Measurements from ENCODE around the gene NSG2. TPM values are rescaled to one million over a fixed set of nuclear protein-coding genes. Genes with fewer than 3 reads are reported as not detected.

NSG2 gene
- total RNA-seq, 1 experiment from 2014 or later, result not detected

GRCh38 chr5:174154559-174154958 lies 109.1 kb downstream of the NSG2 start:
- no peak for TF ChIP-seq CTCF (IDR thresholded peaks at IDR 0.05; ENCODE audit: unreplicated experiment)

GRCh38 chr5:174155281-174155680 lies 109.8 kb downstream of the NSG2 start:
- no peaks in the 10 kb centered on the region for H3K36me3 Mint-ChIP-seq (ENCODE audit: insufficient read depth, unreplicated experiment)
- TF ChIP-seq CTCF (IDR thresholded peaks at IDR 0.05; ENCODE audit: unreplicated experiment), result no peak
- no TSS peak for BruUV-seq (replicated peaks)
- H3K27ac Mint-ChIP-seq (ENCODE audit: low read depth, unreplicated experiment), result no peak overlapping the region
- intact Hi-C loops (cut with micrococcal nuclease), result no loop called here
- no peaks in the 10 kb centered on the region for H3K27me3 Mint-ChIP-seq (ENCODE audit: insufficient read depth, unreplicated experiment)
- ChIA-PET CTCF (interaction anchor here (0.6 to 1.7 kb wide), 5 partner anchors 10 to 704 kb away, joined by 3 to 4 read pairs (median 4); no protein-coding TSS in a partner anchor), POLR2A (interaction anchor here (0.6 kb wide), 1 partner anchor 16 kb away, joined by 4 read pairs; no protein-coding TSS in a partner anchor)
- no peak for DNase-seq (ENCODE audit: unreplicated experiment)
- no peak overlapping the region for H3K4me3 Mint-ChIP-seq (ENCODE audit: unreplicated experiment)
- H3K9me3 Mint-ChIP-seq (ENCODE audit: unreplicated experiment), result peaks cover 30% of the 10 kb centered on the region
- H3K4me1 Mint-ChIP-seq (ENCODE audit: insufficient read depth, unreplicated experiment), result peaks cover 22% of the 10 kb centered on the region

More at GRCh38 chr5:174154559-174154958, 109.1 kb downstream of the NSG2 start:
- no peak overlapping the region for H3K4me3 Mint-ChIP-seq (ENCODE audit: unreplicated experiment)
- H3K4me1 Mint-ChIP-seq (ENCODE audit: insufficient read depth, unreplicated experiment), result peaks cover 14% of the 10 kb centered on the region
- POLR2A ChIA-PET, result no interaction called here
- intact Hi-C loops (cut with micrococcal nuclease), result no loop called here
- no TSS peak for BruUV-seq (replicated peaks)
- H3K9me3 Mint-ChIP-seq (ENCODE audit: unreplicated experiment), result peaks cover 30% of the 10 kb centered on the region
- H3K27me3 Mint-ChIP-seq (ENCODE audit: insufficient read depth, unreplicated experiment), result no peaks in the 10 kb centered on the region
- H3K36me3 Mint-ChIP-seq (ENCODE audit: insufficient read depth, unreplicated experiment), result no peaks in the 10 kb centered on the region
- CTCF ChIA-PET, result interaction anchor here (0.6 to 1.7 kb wide), 4 partner anchors 9 to 1546 kb away, joined by 3 to 4 read pairs (median 4); no protein-coding TSS in a partner anchor
- DNase-seq (ENCODE audit: unreplicated experiment), result no peak
- H3K27ac Mint-ChIP-seq (ENCODE audit: low read depth, unreplicated experiment), result no peak overlapping the region

- DNase-seq (ENCODE audit: unreplicated experiment), result peak; percentile 18
- BruUV-seq (replicated peaks), result no TSS peak
- H3K4me3 Mint-ChIP-seq (ENCODE audit: unreplicated experiment), result no peak overlapping the region
- peaks cover 30% of the 10 kb centered on the region for H3K9me3 Mint-ChIP-seq (ENCODE audit: unreplicated experiment)
- no peak for TF ChIP-seq CTCF (IDR thresholded peaks at IDR 0.05; ENCODE audit: unreplicated experiment)
- H3K27me3 Mint-ChIP-seq (ENCODE audit: insufficient read depth, unreplicated experiment), result no peaks in the 10 kb centered on the region
- no peaks in the 10 kb centered on the region for H3K36me3 Mint-ChIP-seq (ENCODE audit: insufficient read depth, unreplicated experiment)
- no peak overlapping the region for H3K27ac Mint-ChIP-seq (ENCODE audit: low read depth, unreplicated experiment)
- intact Hi-C loops (cut with micrococcal nuclease), result no loop called here
- H3K4me1 Mint-ChIP-seq (ENCODE audit: insufficient read depth, unreplicated experiment), result peaks cover 25% of the 10 kb centered on the region
- ChIA-PET CTCF (interaction anchor here (0.8 to 1.7 kb wide), 3 partner anchors 11 to 705 kb away, joined by 3 to 4 read pairs (median 4); no protein-coding TSS in a partner anchor), POLR2A (no interaction called here)
Measured at GRCh38 chr5:174155706-174156105, 110.2 kb downstream of the NSG2 start.

- CTCF ChIA-PET, result interaction anchor here (0.5 to 0.9 kb wide), 5 partner anchors 41 to 1024 kb away, joined by 3 to 4 read pairs (median 3); no protein-coding TSS in a partner anchor
- intact Hi-C loops (cut with micrococcal nuclease), result no loop called here
- DNase-seq (ENCODE audit: unreplicated experiment), result no peak
- no peaks in the 10 kb centered on the region for H3K36me3 Mint-ChIP-seq (ENCODE audit: insufficient read depth, unreplicated experiment)
- no peak for TF ChIP-seq CTCF (IDR thresholded peaks at IDR 0.05; ENCODE audit: unreplicated experiment)
- no peak overlapping the region for H3K27ac Mint-ChIP-seq (ENCODE audit: low read depth, unreplicated experiment)
- H3K4me3 Mint-ChIP-seq (ENCODE audit: unreplicated experiment), result no peak overlapping the region
- POLR2A ChIA-PET, result no interaction called here
- no peaks in the 10 kb centered on the region for H3K27me3 Mint-ChIP-seq (ENCODE audit: insufficient read depth, unreplicated experiment)
- peaks cover 32% of the 10 kb centered on the region for H3K4me1 Mint-ChIP-seq (ENCODE audit: insufficient read depth, unreplicated experiment)
- peaks cover 30% of the 10 kb centered on the region for H3K9me3 Mint-ChIP-seq (ENCODE audit: unreplicated experiment)
- no TSS peak for BruUV-seq (replicated peaks)
Measured at GRCh38 chr5:174157048-174157447, 111.5 kb downstream of the NSG2 start.

Other genes with a start within 250 kb of the NSG2 start
- 86.7 and 99.0 TPM in 2 replicates for gene CPEB4, start 157.4 kb upstream of the NSG2 start, total RNA-seq (2022)
- gene C5orf47, start 56.5 kb upstream of the NSG2 start, total RNA-seq (2022), result not detected in 2 replicates